ENCODE results near the gene UHRF1. TPM values are rescaled to one million over a fixed set of nuclear protein-coding genes. Genes with fewer than 3 reads are reported as not detected.

The UHRF1 gene
- total and polyA plus RNA-seq, 2 of the 13 experiments (the other 11 are each of a cell fraction or from before 2014, with no cell fraction given): 6.8 to 78.4 TPM

GRCh38 chr19:4867534-4868285 is 41.6 kb upstream of the UHRF1 start, which contains the start of gene PLIN3 (continued):
- no peak for TF ChIP-seq LRRFIP1 (CRISPR knock-in tag; conservative IDR thresholded peaks at IDR 0.05)
- TF ChIP-seq ZNF790 (CRISPR knock-in tag; IDR thresholded peaks at IDR 0.05; ENCODE audit: borderline replicate concordance): no peak
- no peak for TF ChIP-seq MBD4 (IDR thresholded peaks at IDR 0.05; ENCODE audit: borderline replicate concordance, low read length)
- TF ChIP-seq RARG (CRISPR knock-in tag; IDR thresholded peaks at IDR 0.05; ENCODE audit: low read depth): no peak
- TF ChIP-seq GZF1 (CRISPR knock-in tag; IDR thresholded peaks at IDR 0.05): no peak
- TF ChIP-seq FOXO1 (CRISPR knock-in tag; IDR thresholded peaks at IDR 0.05): no peak; the same call in 1 of the 2 replicates
- no peak for TF ChIP-seq ZNF597 (CRISPR knock-in tag; IDR thresholded peaks at IDR 0.05)
- TF ChIP-seq REXO4 (CRISPR knock-in tag; IDR thresholded peaks at IDR 0.05; ENCODE audit: borderline replicate concordance): no peak
- TF ChIP-seq ZNF354B (CRISPR knock-in tag; IDR thresholded peaks at IDR 0.05): no peak
- TF ChIP-seq SUZ12 (IDR thresholded peaks at IDR 0.05; ENCODE audit: low read depth, low read length): no peak
- TF ChIP-seq ZFYVE20 (CRISPR knock-in tag; IDR thresholded peaks at IDR 0.05; ENCODE audit: borderline replicate concordance, low read depth): no peak
- TF ChIP-seq MAX (IDR thresholded peaks at IDR 0.05): peak; percentile 55; the same call in 1 of the 2 replicates
- TF ChIP-seq SALL1 (CRISPR knock-in tag; IDR thresholded peaks at IDR 0.05): peak; percentile 58; the same call in 1 of the 2 replicates
- no peak for TF ChIP-seq ATRX (CRISPR knock-in tag; IDR thresholded peaks at IDR 0.05; ENCODE audit: borderline replicate concordance)
- TF ChIP-seq FOXK1 (CRISPR knock-in tag; IDR thresholded peaks at IDR 0.05; ENCODE audit: borderline replicate concordance, low read depth): 0 out of 2 replicates have a peak, but pooled peaks have one; percentile 47
- no peak for TF ChIP-seq TRIM24 (CRISPR knock-in tag; IDR thresholded peaks at IDR 0.05)
- no peak for TF ChIP-seq TBL1XR1 (IDR thresholded peaks at IDR 0.05; ENCODE audit: borderline replicate concordance, low read length, partially characterized antibody)
- TF ChIP-seq RFXANK (CRISPR knock-in tag; IDR thresholded peaks at IDR 0.05): no peak
- no peak for TF ChIP-seq MTF2 (CRISPR knock-in tag; IDR thresholded peaks at IDR 0.05; ENCODE audit: borderline replicate concordance)
- no peak for TF ChIP-seq ZNF367 (CRISPR knock-in tag; IDR thresholded peaks at IDR 0.05; ENCODE audit: borderline replicate concordance)
- TF ChIP-seq POLR2AphosphoS5 (IDR thresholded peaks at IDR 0.05; ENCODE audit: low read depth, low read length): peak; percentile 66
- TF ChIP-seq SAP130 (CRISPR knock-in tag; IDR thresholded peaks at IDR 0.05; ENCODE audit: low read depth): peak; percentile 67
- TF ChIP-seq ZNF350 (CRISPR knock-in tag; IDR thresholded peaks at IDR 0.05; ENCODE audit: borderline replicate concordance, low read depth): peak; percentile 73
- TF ChIP-seq GPBP1L1 (CRISPR knock-in tag; IDR thresholded peaks at IDR 0.05): no peak
- no peak for TF ChIP-seq IRF1 (CRISPR knock-in tag; IDR thresholded peaks at IDR 0.05; ENCODE audit: low read depth)
